ENCODE measurements around the gene PTPRG.

- TF ChIP-seq, protein P1, sequence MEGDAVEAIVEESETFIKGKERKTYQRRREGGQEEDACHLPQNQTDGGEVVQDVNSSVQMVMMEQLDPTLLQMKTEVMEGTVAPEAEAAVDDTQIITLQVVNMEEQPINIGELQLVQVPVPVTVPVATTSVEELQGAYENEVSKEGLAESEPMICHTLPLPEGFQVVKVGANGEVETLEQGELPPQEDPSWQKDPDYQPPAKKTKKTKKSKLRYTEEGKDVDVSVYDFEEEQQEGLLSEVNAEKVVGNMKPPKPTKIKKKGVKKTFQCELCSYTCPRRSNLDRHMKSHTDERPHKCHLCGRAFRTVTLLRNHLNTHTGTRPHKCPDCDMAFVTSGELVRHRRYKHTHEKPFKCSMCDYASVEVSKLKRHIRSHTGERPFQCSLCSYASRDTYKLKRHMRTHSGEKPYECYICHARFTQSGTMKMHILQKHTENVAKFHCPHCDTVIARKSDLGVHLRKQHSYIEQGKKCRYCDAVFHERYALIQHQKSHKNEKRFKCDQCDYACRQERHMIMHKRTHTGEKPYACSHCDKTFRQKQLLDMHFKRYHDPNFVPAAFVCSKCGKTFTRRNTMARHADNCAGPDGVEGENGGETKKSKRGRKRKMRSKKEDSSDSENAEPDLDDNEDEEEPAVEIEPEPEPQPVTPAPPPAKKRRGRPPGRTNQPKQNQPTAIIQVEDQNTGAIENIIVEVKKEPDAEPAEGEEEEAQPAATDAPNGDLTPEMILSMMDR (IDR thresholded peaks at IDR 0.05): no peak
- no peak for TF ChIP-seq POLR2A (IDR thresholded peaks at IDR 0.05)
Measured at GRCh38 chr3:61601831-61602230, 40.5 kb downstream of the PTPRG start.

Measured in adrenal gland (tissue), 5 donors.